Mucosa of descending colon (tissue), 3 donors: ENCODE measurements around the gene FOXN3. TPM values are rescaled to one million over a fixed set of nuclear protein-coding genes. Genes with fewer than 3 reads are reported as not detected.

Experiments used
- ATAC-seq: fragments of 200-7000 bp; cut with Tn5 transposase; one replicate; pipeline ENCODE4 v1.9.1; 2020; ENCODE audit warnings: mild to moderate bottlenecking, moderate library complexity
- DNase-seq, 3 donors: peaks; one replicate each; pipeline ENCODE4 v3.0.0-alpha.2; 2020
- H3K36me3 ChIP-seq: fragments of 200-600 bp; one replicate; pipeline ENCODE4 v1.8.0; 2021; ENCODE audit warnings: low read depth, mild to moderate bottlenecking
- H3K4me1 ChIP-seq: fragments of 200-600 bp; one replicate; pipeline ENCODE4 v1.8.0; 2021; ENCODE audit warnings: low read depth, mild to moderate bottlenecking
- H3K4me3 ChIP-seq: fragments of 200-600 bp; one replicate; pipeline ENCODE4 v1.8.0; 2021; ENCODE audit warnings: mild to moderate bottlenecking
- H3K9me3 ChIP-seq: fragments of 200-600 bp; one replicate; pipeline ENCODE4 v1.8.0; 2021; ENCODE audit warnings: mild to moderate bottlenecking
- CTCF ChIP-seq: fragments of 200-600 bp; IDR thresholded peaks from one replicate; pipeline ENCODE4 v1.8.0; 2022; ENCODE audit warnings: antibody characterized with exemption, mild to moderate bottlenecking
- intact Hi-C, 2 donors: fragments of 100-400 bp; cut with DNase I in 1 of 2; cut with micrococcal nuclease in 1 of 2; formaldehyde crosslinking; loops; one replicate each; pipeline versions ENCODE4 v1.11.0 to v1.11.1; 2022; cut with DNase I, micrococcal nuclease
- total RNA-seq, 3 donors: library from RNA; stranded (reverse); fragmentation: NEBNext Ultra II Directional in 2 of 3; extraction: Animal tissue kit (Norgen Biotek cat#: 25700) in 2 of 3; gene quantifications; one replicate each; pipeline versions ENCODE4 v1.2.1 to v1.2.4, GENCODE V29; 2021 to 2023
- donor health status: DM: no; HTN: no; CAD: no; lungs with moderate emphysema.
- donor health status: DM: no; HTN: no; CAD: no.
- donor health status: DM: no; HTN: yes; CAD: no.

FOXN3 gene
- total RNA-seq, 3 donors from 2014 or later = 77.4 to 154 (median 113) TPM

- H3K4me1 ChIP-seq = no peaks in the 10 kb centered on the region
- intact Hi-C loops = no loop called here
- H3K4me3 ChIP-seq = no peak overlapping the region
- TF ChIP-seq CTCF = no peak
- no peaks in the 10 kb centered on the region for H3K9me3 ChIP-seq
- H3K36me3 ChIP-seq = no peaks in the 10 kb centered on the region
- ATAC-seq = no peak
- DNase-seq = no peak
Measured at GRCh38 chr14:89110110-89110509, 306.9 kb downstream of the FOXN3 start.

- Histone ChIP-seq H3K4me3 (no peak overlapping the region), H3K36me3 (no peaks in the 10 kb centered on the region), H3K9me3 (no peaks in the 10 kb centered on the region), H3K4me1 (no peaks in the 10 kb centered on the region)
- intact Hi-C loops = no loop called here
- TF ChIP-seq CTCF = no peak
- DNase-seq = no peak
- no peak for ATAC-seq
Measured at GRCh38 chr14:89108608-89109007, 308.4 kb downstream of the FOXN3 start.

- intact Hi-C loops = no loop called here
- DNase-seq (no peak), ATAC-seq (no peak)
- Histone ChIP-seq H3K9me3 (no peaks in the 10 kb centered on the region), H3K4me3 (no peak overlapping the region), H3K36me3 (no peaks in the 10 kb centered on the region), H3K4me1 (no peaks in the 10 kb centered on the region)
- no peak for TF ChIP-seq CTCF
Measured at GRCh38 chr14:89107626-89108025, 309.4 kb downstream of the FOXN3 start.
